Measurements from ENCODE around the gene OR8D1.

DNA sequence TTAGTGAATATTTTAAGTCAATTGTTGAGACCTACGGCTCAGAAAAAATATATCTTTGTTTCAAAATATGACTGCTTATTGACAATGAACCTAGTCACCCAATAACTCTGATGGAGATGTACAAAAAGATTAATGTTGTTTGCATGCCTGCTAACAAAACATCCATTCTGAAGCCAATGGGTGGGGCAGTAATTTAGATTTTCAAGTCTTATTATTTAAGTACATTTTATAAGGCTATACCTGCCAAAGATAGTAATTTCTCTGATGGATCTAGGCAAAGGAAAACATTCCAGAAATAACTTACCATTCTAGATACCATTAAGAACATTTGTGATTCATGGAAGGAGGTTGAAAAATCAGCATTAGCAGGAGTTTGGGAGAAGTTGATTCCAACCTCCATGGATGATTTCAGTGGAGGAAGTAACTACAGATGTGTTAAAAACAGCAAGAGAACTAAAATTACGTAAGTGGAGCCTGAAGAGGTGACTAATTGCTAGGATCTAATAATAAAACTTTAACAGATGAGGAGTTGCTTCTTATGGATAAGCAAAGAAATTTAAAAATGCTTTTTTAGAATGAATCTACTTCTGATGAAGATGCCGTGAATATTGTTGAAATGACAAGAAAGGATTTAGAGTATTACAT is 32.7 kb upstream of the OR8D1 start:
- TF ChIP-seq, protein P1, sequence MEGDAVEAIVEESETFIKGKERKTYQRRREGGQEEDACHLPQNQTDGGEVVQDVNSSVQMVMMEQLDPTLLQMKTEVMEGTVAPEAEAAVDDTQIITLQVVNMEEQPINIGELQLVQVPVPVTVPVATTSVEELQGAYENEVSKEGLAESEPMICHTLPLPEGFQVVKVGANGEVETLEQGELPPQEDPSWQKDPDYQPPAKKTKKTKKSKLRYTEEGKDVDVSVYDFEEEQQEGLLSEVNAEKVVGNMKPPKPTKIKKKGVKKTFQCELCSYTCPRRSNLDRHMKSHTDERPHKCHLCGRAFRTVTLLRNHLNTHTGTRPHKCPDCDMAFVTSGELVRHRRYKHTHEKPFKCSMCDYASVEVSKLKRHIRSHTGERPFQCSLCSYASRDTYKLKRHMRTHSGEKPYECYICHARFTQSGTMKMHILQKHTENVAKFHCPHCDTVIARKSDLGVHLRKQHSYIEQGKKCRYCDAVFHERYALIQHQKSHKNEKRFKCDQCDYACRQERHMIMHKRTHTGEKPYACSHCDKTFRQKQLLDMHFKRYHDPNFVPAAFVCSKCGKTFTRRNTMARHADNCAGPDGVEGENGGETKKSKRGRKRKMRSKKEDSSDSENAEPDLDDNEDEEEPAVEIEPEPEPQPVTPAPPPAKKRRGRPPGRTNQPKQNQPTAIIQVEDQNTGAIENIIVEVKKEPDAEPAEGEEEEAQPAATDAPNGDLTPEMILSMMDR (IDR thresholded peaks at IDR 0.05 in 4 of 5, conservative IDR thresholded peaks at IDR 0.05 in 1 of 5) = no peak
- no peak for TF ChIP-seq POLR2A (IDR thresholded peaks at IDR 0.05)
